Bronchial epithelial cell (primary cell): ENCODE measurements around the gene RADIL. TPM values are rescaled to one million over a fixed set of nuclear protein-coding genes. Genes with fewer than 3 reads are reported as not detected.

Source experiments
- DNase-seq: peaks from one replicate; pipeline ENCODE4 v3.0.0-alpha.2; 2010; ENCODE audit warnings: low read depth
- FAIRE-seq: peaks from 2 replicates; lab custom pipeline; 2011; peaks lifted over from hg19 to GRCh38; lab: Jason Lieb, UNC
- H3K27me3 ChIP-seq: 2 replicates; pipeline ENCODE4 v1.5.1; 2011; ENCODE audit warnings: low read length; ENCODE audit not compliant: control insufficient read depth, insufficient read depth
- H3K36me3 ChIP-seq: 2 replicates; pipeline ENCODE4 v1.5.1; 2011; ENCODE audit warnings: low read length; ENCODE audit not compliant: control insufficient read depth, insufficient read depth
- H3K4me3 ChIP-seq: 2 replicates; pipeline ENCODE4 v1.5.1; 2011; ENCODE audit warnings: mild to moderate bottlenecking, low read depth, low read length, control low read depth
- total RNA-seq: library from RNA; depleted of rRNA; stranded (reverse); fragments of >200 nt; gene quantifications from 2 replicates; pipeline ENCODE4 v1.2.1, GENCODE V29; 2014
- TF ChIP-seq, protein P1 (sequence below): IDR thresholded peaks from 2 replicates; pipeline ENCODE4 v1.5.1; 2011; ENCODE audit warnings: mild to moderate bottlenecking, moderate library complexity, low read length, control low read depth, inconsistent platforms; ENCODE audit not compliant: insufficient read depth, severe bottlenecking

RADIL gene
- total RNA-seq, 1 donor from 2014 or later, result under 0.01 TPM

DNA sequence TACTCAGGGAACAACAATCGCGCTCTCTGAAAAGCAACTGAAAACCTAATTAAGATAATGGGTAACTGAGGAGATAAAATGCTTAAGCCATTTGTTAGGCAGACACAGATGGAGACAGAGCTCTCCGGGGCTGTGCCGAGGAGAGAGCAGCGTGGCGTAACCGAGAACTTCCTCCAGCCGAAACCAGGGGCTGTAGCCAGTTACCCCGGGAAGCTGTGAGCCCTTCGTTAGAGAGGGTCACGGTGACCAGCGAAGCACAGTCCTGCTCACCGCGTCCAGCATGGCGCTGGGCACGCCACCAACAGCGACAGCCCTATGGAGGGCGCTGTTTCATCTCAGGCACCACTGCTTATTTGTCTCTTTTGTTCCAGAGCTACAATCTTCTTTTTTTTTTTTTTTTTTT, 37.8 kb downstream of the RADIL start:
- TF ChIP-seq, protein P1, sequence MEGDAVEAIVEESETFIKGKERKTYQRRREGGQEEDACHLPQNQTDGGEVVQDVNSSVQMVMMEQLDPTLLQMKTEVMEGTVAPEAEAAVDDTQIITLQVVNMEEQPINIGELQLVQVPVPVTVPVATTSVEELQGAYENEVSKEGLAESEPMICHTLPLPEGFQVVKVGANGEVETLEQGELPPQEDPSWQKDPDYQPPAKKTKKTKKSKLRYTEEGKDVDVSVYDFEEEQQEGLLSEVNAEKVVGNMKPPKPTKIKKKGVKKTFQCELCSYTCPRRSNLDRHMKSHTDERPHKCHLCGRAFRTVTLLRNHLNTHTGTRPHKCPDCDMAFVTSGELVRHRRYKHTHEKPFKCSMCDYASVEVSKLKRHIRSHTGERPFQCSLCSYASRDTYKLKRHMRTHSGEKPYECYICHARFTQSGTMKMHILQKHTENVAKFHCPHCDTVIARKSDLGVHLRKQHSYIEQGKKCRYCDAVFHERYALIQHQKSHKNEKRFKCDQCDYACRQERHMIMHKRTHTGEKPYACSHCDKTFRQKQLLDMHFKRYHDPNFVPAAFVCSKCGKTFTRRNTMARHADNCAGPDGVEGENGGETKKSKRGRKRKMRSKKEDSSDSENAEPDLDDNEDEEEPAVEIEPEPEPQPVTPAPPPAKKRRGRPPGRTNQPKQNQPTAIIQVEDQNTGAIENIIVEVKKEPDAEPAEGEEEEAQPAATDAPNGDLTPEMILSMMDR, result no peak
- Histone ChIP-seq H3K36me3 (no peaks in the 10 kb centered on the region), H3K27me3 (no peaks in the 10 kb centered on the region), H3K4me3 (no peak overlapping the region)
- no peak for FAIRE-seq
- DNase-seq, result no peak

- TF ChIP-seq, protein P1, result no peak
- DNase-seq (no peak), FAIRE-seq (no peak)
- H3K36me3 ChIP-seq, result no peaks in the 10 kb centered on the region
- no peak overlapping the region for H3K4me3 ChIP-seq
- no peaks in the 10 kb centered on the region for H3K27me3 ChIP-seq
Measured at GRCh38 chr7:4842319-4843064, 41.0 kb downstream of the RADIL start.

DNA sequence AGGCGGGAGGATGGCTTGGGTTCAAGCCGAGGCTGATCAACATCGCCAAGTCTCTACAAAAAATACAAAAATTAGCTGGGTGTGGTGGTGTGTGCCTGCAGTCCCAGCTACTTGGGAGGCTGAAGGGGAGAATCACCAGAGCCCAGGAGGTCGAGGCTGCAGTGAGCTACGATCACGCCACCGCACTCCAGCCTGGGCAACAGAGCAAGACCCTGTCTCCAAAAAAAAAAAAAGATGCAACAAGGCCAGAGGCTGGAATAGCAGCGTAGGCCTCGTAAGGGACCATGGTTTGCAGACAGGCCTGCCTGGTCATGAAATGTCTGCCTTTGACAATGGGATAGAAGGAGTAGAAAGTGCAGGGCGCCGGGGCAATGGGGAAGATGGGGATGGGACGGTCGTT, 41.7 kb downstream of the RADIL start:
- Histone ChIP-seq H3K27me3 (no peaks in the 10 kb centered on the region), H3K36me3 (no peaks in the 10 kb centered on the region)
- no peak for DNase-seq

DNA sequence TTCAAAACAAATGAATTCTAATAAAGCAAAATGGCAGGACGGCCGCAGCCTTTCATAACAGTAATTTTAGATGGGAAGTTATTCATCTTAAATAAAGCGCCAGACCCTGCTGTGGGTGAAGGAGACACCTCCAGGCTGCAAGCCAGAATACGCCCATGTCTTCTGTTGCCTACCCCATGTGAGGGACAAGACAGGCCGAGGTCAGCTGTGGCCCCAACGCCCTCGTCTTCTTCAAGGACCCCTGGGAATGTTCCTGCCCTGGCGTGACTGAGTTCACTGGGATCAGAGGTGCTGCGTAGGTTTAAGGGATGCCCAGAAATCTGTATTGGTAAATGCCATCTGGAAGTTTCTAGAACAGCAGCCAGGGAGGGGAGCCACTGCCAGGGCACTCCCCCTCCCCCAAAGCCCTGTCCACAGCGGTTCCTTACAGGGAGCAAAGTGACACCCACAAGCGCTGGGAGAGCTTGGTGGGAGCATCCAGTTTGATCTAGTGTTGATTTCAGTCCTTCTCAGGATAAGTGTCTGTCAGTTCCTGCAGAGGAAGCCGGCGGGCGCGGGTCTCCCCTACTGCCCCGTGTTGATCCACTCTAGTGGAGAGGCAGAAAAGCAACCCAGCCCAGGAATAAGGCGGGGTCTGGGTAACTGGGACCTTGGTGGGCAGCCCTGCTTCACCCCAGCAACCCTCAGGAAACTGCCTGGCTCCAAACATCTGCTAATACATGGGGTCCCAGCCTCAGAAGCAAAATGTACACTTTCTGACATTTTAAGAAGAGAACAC, 42.3 kb downstream of the RADIL start:
- FAIRE-seq (no peak), DNase-seq (no peak)
- Histone ChIP-seq H3K27me3 (no peaks in the 10 kb centered on the region), H3K36me3 (no peaks in the 10 kb centered on the region), H3K4me3 (no peak overlapping the region)
- TF ChIP-seq, protein P1, result no peak

More for the DNA sequence above, 41.7 kb downstream of the RADIL start:
- FAIRE-seq, result no peak
- TF ChIP-seq, protein P1, result no peak
- H3K4me3 ChIP-seq, result no peak overlapping the region

DNA sequence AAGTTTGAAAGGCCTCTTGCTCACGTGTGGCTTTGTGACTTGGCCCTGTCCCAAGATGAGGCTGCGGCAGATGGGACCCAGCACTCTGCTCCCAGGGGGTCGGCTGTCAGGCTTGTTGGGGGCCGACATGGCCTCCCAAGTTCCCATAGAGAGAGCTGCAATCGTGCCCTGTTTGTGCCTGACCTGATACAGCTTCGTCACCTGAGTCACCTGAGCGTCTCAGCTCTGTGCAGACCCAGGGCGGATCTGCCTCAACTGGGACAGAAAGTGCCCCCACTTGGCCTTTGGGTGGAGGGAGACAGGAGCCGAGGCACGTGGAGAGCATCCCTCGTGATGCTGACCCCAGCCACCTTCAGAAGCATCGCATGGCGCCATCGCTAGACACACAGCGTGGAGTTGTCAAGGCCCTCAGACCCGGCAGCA, 43.4 kb downstream of the RADIL start:
- no peak for FAIRE-seq
- H3K27me3 ChIP-seq, result no peaks in the 10 kb centered on the region
- DNase-seq, result no peak
- no peak overlapping the region for H3K4me3 ChIP-seq
- H3K36me3 ChIP-seq, result no peaks in the 10 kb centered on the region
- TF ChIP-seq, protein P1, result no peak
